GM18519 (cell line): ENCODE data around the gene IL1RAPL1.
"Not testable (repeated sequence)": the region's sequence is repeated elsewhere in the genome, so short reads cannot be mapped to it uniquely, and the experiment has no call there.

Experiments used
- ATAC-seq: cut with Tn5 transposase; IDR thresholded peaks from one replicate; pipeline ENCODE4 v1.9.1; 2021; ENCODE audit warnings: mild to moderate bottlenecking, moderate library complexity; ENCODE audit not compliant: unreplicated experiment, low FRiP score

The IL1RAPL1 gene

DNA sequence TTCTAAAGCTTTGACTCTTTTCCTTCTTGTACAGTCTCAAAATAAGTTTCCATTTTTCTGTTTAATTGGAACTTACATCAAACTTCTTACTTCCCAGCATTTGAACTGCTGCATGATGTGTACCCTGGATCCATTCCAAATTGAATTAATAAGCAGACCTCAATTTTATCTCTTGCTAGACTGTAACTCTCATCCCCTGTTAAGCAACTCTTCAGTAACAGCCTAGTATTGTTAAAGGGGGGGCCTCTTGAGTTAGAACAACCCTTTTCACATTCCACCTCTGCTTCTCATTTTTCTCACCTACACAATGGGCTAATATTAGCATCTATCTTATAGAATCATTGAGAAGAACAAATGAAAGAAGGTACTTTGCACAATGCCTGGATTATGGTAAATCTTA lies 169.4 kb downstream of the IL1RAPL1 start:
- ATAC-seq = no peak

DNA sequence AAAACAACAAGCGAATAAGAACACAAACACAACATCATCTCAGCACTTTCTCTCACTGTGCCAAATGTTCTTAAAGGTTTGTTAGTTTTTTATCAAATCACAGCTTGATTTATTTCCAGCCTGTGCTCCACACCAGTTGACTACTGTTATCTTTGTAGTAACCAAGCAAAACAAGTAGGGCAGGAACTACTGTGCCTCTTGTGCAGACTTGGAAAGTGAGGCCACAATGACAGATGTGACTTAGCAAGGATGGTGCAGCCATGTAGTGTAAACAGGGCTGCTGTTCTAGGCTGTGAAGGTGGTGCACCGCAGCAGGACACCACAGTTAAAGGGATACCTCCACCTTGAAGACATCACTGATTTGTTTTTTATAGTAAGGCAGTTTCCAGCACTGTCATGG lies 170.0 kb downstream of the IL1RAPL1 start:
- ATAC-seq = no peak

DNA sequence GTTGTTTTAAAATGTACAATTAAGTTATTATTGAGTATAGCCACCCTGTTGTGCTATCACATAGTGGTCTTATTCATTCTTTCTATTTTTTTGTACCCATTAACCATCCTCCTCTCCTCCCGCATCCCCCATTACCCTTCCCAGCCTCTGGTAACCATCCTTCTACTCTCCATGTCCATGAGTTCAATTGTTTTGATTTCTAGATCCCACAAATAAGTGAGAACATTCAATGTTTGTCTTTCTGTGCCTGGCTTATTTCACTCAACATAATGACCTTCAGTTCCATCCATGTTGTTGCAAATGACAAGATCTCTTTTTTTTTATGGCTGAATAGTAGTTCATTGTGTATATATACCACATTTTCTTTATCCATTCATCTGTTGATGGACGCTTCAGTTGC lies 179.3 kb downstream of the IL1RAPL1 start:
- ATAC-seq = not testable (repeated sequence)

DNA sequence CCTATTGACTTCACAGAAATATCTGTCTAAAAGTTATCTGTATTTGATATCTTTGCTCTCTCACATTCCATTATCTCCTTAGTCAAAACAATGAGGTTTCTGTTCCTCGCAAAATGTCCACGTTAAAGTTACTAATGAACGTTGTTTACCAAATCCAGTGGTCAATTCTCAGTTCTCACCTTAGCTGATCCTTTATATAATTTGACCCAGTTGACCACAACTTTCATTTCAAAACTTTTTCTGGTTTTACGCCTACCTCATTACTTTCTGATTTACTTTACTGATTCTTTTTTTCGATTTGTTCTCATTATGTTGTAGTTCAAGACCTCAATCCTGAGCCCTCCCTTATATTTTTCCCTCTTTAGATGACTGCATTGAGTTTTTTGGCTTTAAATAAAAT lies 186.6 kb downstream of the IL1RAPL1 start:
- ATAC-seq = no peak

DNA sequence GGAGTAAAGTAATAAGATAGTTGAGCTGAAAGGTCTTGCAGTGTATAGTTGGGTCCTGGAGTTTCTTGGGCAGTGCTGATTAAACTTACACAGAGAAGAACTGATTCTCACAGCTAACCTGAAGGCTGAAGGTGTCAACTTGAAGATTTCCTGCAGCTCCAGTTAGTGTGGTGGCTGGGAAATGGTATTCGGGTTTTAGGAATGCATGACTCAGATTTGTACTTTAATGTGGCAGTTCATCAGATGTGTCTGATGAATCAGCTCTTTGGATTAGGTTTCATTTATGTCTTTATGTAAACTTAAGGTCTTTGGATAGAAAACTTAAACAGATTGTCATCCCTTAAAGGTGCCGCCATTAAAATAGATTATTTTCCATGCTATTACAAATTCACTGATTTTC lies 200.0 kb downstream of the IL1RAPL1 start:
- no peak for ATAC-seq

DNA sequence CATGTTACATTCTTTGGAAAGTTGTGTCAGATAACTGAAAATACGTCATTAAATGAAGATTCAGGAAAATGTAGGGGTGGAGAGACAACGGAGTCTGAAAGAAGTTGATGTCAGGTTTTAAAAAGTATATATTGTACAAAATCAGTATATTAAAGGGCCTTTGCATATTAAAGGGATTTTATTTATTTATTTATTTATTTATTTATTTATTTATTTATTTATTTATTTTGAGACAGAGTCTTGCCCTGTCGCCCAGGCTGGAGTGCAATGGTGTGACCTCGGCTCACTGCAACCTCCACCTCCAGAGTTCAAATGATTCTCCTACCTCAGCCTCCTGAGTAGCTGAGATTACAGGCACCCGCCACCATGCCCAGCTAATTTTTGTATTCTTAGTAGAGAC lies 213.4 kb downstream of the IL1RAPL1 start:
- not testable (repeated sequence) for ATAC-seq

DNA sequence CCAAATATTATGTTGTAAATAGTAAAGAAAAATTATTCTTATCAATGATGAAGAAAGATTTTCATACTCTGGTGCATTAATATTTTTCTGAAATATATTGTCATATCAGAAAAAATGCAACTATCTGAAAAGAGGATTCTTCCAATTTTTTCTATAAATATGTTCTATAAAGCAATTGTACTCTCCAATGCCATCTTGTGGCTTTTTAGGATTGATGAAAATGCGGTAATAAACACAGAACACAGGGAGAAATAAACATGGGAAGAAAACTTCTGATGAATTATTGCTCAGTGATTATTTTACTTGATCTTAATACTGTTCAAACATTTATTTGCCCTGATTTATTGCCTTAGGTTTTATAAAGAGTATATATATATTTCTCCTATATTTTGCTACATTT lies 215.4 kb downstream of the IL1RAPL1 start:
- ATAC-seq = no peak

DNA sequence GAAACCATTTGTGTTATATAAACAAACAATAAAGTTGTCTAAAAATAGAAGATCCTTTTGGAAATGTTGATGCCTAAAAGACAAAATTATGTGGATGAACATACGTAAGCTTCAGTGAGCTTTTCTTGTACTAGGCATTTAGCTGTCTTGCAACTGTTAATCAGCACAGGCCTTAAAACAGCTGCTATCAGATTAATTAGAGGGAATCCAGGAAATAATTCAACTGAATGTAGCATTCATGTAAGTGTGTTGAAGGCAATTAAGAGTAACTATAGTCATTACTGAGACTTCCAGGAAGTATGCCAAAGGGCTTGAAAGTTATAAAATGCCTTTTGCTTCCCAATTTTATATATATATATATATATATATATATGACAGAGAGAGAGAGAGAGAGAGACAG lies 248.7 kb downstream of the IL1RAPL1 start:
- no peak for ATAC-seq

DNA sequence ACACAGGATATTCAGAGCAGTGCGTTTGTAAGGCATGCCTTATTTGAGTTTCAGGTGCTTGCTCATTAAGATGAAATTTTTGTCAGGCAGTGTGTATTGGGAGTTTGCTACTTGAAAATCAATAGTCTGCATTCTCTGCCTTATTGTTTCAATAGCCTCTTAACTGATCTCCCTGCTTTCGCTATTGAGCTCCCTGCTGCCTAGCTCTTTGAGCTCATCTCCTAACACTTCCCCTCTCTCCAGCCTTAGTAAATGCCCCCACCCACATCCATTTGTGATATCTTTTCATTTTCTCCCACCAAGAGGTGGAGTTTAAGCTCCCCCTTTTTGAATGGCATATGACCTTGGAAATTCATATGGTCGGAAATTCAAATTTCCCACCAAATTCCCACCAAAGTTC lies 256.6 kb downstream of the IL1RAPL1 start:
- ATAC-seq = no peak

DNA sequence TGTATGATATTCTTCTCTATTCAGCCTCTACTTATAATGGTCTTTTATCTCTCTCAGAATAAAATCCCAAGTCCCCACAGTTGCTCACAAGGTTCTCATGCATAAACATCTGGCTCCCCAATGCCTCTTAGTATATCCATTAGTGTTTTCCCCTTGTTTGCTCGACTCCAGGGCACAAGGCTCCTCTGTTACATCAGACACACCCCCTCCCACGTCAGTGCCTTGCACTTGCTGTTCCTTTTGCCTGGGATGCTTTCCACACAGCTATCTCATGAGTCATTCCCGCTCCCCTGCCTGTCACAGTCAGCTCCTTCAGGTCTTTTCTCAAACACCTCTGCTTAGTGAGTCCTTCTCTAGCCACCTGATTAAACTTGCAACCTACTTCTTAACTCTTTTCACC lies 260.2 kb downstream of the IL1RAPL1 start:
- no peak for ATAC-seq

DNA sequence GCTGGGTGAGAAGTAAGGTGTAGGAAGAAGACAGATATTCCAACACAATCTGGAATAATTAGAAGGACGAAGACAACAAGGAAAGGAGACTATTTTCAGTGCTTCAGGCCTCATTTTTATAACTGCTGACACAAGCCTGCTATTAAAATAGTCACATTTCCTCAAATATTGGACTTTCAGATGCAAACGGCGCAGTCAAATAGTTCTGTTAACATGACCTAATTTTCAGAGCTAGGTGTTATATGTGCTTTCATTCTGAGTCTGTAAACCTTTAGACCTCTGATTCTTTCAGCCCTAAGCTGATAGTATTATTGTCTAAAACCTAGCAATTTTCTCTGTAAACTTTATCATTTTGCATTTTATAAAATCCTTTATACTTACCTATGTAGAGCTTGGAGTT lies 261.5 kb downstream of the IL1RAPL1 start:
- no peak for ATAC-seq

DNA sequence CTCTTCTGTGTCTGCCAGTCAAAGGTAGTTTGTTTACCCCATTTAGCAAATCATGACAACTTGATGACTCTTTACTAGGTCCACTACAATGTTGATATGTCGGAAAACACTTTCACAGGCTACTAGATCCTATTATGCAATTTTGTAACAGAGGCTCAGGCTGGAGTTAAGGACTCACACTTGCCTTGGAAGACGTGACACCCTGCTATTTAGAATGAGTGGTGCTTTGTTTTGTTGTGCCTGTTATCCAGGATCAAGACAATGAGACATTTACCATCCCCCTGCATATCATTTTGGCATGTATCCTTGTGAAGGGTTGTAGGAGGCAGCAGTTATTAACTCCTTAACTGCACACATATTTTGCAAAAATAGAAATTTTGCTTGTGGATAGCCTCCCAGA lies 263.7 kb downstream of the IL1RAPL1 start:
- ATAC-seq = no peak

DNA sequence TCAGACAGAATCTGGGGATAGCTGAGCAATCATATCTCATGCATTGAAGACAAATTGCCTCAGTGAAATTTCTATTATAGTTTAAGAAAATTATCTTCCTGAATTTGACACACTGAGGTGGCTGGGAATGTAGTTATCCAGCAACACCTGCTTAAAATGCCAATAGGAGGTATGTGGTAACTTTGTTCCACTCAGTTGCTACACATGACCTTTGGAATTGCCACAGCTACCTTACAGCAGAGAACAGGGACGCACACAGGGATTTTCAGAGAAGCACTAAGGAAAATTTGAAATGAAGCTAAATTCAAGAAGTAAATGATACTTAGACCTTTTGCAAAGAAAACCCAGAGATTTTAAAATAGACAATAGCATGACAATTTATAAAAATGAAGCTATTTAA lies 264.6 kb downstream of the IL1RAPL1 start:
- no peak for ATAC-seq

DNA sequence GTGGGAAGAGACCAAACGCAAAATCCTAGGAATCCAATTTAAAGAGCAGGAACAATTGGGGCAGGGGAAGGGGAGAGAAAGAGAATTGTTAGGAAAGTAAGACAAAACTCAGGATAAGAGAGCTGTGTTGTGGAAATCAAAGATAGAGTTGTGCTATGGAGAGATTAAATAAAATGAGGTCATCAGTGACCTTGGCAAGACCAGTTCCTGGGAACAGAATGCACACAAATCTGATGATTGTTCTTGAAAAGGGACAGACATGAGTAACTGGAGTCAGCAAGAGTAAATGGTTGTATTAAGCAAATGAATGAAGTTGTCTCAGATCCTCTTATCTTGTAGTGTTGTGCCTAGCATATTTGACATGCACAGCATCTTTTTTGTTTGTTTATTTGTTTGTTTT lies 267.4 kb downstream of the IL1RAPL1 start:
- no peak for ATAC-seq

DNA sequence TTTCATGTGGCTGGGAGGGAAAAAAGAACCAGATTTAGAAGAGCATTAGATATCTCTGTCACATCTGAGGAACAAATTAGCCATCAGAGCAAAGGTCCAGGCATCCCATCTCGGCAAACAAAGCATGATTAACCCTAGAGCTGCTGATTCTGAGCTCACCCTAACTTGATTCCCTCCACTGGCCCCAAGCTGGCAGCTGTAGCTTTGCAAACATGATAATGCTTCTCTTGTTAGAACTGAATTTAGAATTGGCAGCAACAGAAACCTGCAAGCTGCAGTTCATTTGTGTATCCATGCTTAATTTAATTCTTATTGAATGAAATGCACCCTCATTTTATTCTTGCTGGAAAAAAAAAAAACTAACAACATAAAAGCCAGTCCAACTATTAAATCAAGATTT lies 289.2 kb downstream of the IL1RAPL1 start:
- ATAC-seq = no peak

DNA sequence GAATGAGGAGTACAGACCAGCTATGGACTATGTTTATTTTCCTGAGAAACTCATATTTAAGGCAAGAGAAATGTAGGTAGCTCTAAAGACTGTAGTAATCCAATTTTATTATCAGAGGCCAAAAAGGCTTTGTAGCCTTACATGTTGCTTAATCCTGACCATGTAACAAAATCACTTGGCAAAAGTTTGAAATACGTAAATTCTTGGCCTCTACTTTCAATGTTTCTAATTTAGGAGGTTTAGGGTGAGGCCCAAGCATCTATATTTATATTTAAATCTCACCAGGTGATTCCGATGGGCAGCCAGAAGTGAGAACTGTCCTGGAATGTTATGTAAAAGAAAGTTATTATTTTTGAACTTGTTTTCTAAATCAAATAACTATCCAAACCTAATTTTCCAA lies 289.7 kb downstream of the IL1RAPL1 start:
- ATAC-seq = no peak

DNA sequence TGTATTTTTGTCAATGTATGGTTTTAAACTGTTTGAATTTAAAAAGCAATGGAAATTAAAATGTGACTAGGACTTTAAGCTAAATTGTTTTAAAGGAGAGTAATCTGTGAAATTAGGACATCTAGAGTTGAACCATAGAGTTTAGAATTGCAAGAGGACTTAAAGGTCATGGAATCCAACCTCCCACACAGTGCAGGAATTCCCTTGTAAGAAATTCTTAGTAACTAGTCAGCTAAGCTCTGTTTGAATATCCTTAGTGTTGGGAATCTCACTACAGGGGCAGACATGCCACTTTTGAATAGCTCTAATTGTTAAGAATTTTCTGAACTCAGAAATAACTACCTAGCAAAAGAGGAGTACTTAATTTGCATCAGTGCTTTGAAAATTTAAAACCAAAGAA lies 292.9 kb downstream of the IL1RAPL1 start:
- ATAC-seq = no peak

DNA sequence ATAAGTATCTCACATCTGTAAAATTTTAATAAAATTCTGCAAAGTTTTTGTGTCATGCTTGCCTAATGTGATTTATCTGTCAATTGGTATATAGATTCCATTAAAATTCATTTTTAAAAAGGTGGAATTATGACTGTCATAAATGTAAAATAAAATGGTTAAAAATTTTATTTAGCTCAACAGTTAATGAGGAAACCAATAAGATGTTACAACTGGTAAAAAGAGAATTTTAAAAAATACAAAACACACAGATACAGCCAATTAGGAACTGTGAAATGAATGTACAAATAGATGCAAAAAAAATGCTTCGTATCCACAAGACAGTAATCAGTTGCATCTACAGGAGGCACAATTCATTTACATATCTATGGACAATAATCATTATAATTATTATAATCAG lies 297.6 kb downstream of the IL1RAPL1 start:
- no peak for ATAC-seq

DNA sequence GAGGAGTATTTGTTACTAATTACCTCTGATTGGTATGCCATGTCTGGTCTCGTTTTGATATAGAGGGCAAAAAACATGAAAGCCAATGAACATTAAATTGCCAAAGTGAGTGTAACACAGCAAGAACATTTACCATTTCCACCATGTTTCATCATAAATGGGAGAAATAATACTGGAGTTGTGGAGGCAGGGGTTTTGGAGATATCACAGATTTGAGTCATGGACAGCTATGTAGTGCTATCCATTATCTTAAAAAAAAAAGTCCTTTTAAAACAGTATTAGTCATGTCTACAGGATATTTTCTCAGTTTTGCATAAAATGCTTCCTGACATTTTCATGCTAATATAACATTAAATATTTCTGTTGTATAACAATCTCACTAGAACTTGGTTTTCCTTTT lies 301.2 kb downstream of the IL1RAPL1 start:
- ATAC-seq = no peak

DNA sequence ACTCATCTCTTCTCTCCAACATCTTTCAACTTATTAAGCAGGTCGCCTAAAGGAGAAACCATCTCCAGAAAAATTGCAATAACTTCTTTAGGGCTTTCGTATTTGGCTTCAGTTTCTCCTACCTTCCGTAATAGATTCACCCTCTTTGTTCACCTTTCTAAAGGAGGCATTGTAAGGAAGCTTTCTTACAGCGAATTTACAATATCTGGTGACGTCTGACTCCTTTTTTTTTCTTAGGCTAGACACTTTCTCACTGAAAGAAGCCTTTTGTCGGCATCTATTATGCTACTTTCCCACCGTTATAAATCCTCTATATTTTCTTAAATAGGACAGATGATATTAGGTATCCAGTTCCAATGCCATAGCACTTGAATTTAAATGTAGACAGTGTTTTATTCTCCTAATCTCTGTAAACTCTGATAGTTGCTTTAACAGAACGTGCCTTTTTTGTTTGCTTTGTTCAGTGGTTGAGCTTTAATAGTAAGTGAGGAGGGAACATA lies 302.4 kb downstream of the IL1RAPL1 start:
- ATAC-seq = no peak

DNA sequence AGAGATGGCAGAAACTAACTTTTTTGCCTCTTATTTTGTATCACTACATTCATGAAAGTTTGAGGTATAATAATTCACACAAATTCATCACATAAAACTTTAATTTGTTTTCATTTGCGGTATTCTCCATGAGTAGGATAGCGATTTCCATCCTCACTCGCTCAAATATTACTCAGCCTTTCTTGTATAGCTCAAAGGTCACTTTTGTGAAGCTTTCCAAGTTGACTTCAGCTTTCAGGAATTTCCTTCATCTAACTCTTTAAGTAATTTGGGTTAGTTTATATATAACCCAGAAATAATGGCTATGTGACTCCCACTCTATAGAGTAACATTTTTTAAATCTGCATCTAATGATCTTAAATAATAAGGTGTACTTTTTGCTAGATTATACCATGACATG lies 314.4 kb downstream of the IL1RAPL1 start:
- no peak for ATAC-seq

DNA sequence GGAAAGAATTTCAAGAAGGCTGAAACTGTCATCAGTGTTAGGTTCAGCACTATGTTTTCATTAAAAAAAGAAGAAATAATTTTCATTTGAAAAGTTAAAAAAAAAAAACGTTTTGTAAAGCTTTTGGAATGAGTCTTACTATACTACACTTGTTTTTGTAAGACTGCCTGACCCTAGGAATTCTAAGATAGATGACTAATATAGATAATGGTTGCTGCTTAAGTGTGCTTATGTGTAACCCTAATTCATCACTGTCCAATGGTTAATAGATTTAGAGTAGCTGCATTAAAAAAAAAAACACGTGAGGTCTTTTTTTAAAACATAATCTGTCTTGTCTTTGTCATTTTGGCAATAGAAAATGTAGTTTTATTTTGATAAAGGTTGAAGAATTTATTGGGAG lies 323.2 kb downstream of the IL1RAPL1 start:
- no peak for ATAC-seq

DNA sequence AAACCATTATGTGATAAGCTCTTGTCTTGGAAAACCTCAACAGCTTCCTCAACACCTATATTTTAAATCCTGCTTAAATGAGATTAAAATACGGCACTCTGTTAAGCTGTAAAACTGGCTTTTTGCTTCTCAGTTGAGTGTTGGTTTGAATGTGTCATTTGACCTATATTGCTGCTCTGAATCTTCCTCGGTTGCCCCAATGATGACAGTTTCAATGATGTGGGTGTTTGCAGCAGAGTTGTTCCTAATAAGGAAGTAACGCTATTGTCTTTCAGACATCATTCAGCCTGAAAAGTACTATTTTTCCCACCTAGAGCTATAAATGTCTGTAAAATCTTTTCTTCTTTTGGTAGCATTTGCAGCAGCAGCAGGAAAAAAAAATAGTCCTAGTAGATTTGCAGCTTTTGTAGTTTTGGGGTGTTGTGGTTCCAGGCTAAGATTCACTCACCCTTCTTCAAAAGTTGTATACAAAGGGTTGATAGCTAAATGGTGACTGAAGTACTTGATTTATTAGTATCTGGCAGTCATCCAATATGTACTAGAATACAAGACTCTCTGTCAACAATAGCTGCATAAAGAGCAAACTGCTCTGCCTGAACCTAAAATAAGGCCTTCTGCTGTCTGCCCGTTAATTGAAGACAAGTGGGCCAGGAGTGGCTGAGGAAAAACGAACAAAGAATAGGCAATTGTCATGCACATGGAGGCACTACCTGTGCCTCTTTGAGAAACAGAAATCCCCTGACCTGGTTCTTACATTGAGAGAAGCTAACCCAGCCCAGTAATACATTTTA lies 333.1 kb downstream of the IL1RAPL1 start:
- no peak for ATAC-seq
